GM18507 (cell line): Measurements from ENCODE around the gene SLC2A13.

ENCODE experiments used
- DNase-seq: peaks from one replicate; pipeline ENCODE4 v3.0.0; 2011; ENCODE audit warnings: low read depth; ENCODE audit not compliant: insufficient read length; ENCODE audit errors: extremely low spot score
- FAIRE-seq: peaks from 2 replicates; lab custom pipeline; 2011; peaks lifted over from hg19 to GRCh38; lab: Jason Lieb, UNC

Gene SLC2A13

DNA sequence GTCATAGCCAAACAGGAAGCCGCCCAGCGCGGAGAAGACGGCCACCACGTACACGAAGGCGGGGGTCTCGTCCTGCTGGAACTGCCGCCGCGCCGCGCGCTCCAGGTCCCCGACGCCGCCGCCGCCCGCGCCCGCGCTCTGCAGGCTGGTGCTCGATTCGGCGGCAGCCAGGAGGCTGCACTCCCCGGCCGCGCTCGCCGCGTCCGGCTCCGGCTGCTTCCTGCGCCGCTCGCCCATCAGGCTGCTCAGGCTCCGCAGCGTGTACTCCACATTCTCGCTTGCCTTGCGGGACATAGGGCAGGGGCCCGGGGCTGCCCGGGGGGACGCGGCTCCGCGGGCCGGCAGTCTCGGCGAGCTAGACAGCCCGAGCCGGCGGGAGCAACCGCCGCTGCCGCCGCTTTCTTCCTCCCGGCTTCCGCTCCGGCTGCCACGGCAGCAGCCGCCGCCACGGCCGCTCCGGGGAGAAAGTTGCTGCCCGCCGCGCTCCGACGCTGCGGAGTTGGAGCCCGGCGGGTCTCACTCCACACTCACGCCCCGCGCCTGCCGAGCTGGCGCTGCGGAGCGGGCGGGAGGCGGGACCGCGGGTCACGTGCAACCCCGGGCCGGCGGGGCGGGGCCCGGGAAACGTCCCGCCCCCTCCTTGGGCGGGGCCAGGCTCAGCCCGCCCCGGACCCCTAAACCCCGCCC is at the start of gene SLC2A13:
Gene SLC2A13 (minus strand): TSS at position 567 of the 687 bp plus-strand sequence. CDS start 273 bp downstream, at position 294.
- DNase-seq (peak; percentile 76), FAIRE-seq (peak; percentile 72)

DNA sequence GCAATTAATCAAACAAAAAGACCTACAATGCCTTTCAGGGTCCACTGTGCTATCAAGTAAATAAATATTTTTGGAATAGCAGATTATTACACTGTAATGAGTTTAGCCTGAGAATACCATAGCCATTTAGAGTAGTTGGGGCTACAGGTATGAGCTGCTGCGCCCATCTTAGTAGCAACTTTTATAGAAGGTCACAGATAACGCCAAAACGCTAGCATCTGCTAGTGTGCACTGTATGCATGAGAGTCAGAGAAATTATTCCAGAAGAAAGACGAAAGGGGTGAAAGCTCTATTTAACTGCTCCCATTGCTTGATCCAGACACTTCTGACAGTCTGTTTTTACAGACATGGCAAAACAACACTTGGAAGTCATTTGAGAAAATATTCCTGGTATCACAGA is 48.5 kb upstream of the SLC2A13 start:
- FAIRE-seq = peak; percentile 33

DNA sequence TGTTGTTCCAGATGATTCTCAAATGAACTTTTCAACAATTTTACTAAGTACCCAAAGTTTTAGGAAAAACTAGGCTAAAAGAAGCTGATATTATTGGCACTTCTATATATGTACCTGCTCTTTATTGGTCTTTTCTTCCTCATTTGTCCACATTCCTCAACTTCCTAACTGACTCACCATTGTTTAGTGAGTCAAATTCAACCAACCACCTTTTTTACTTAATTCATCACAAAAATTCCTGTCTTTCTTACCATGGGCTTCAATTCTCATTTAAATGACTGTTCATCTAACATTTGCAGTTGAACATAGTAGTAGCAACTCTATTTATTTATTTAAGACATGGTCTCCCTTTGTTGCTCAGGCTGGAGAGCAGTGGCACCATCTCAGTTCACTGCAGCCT is 47.6 kb upstream of the SLC2A13 start:
- FAIRE-seq (no peak), DNase-seq (no peak)

More for the DNA sequence above, 48.5 kb upstream of the SLC2A13 start:
- DNase-seq = no peak

DNA sequence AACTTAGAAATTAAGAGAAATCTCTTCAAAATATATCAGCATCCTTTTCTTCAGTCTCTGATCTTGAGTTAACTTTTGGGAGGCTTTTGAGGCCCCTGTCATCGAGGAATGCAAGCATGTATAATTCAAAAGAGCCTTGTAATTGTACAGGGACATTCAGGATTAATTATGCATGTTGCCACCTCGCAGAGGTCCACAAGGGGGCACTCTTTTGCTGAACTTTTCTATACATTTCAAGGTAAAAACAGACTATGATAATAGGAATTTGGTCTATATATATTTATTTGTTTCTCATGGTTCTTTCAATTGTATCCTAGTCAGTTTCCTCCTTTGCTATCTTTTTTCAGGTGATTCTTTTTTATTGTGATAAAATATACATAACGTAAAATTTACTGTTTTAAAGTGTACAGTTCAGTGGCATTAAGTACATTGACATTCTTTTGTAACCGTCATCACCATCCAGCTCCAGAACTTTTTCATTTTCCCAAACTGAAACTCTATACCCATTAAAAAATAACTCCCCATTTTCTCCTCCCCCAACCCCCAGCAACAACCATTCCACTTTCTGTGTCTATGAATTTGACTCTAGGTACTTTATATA is 47.0 kb upstream of the SLC2A13 start:
- FAIRE-seq (peak; percentile 78), DNase-seq (no peak)

DNA sequence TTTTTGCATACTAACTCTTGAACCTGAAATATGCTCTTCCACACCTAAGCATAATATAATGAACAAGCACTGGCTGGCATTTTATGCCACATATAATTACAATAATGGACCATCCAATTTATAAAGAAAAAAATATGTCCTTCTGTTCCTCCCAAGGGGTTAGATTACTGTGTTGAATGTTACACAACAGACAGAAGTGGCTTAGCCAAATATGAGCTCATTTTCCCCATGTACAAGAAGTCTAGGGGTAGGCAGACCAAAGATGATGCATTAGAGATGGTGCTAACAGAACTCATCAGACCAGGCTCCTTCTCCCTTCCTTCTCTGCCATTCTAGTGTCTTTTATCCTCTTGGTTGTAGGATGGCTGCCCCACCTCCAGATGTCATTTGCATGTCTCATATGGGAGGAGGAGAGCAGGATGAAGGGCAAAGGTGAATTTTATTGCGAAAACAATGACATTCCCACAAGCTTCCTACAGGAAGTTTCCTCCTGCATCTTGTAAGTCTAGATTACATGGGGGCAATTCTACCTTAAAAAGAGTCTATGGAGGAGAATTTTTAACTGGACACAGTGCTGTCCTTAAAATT is 43.9 kb upstream of the SLC2A13 start:
- FAIRE-seq (no peak), DNase-seq (no peak)

DNA sequence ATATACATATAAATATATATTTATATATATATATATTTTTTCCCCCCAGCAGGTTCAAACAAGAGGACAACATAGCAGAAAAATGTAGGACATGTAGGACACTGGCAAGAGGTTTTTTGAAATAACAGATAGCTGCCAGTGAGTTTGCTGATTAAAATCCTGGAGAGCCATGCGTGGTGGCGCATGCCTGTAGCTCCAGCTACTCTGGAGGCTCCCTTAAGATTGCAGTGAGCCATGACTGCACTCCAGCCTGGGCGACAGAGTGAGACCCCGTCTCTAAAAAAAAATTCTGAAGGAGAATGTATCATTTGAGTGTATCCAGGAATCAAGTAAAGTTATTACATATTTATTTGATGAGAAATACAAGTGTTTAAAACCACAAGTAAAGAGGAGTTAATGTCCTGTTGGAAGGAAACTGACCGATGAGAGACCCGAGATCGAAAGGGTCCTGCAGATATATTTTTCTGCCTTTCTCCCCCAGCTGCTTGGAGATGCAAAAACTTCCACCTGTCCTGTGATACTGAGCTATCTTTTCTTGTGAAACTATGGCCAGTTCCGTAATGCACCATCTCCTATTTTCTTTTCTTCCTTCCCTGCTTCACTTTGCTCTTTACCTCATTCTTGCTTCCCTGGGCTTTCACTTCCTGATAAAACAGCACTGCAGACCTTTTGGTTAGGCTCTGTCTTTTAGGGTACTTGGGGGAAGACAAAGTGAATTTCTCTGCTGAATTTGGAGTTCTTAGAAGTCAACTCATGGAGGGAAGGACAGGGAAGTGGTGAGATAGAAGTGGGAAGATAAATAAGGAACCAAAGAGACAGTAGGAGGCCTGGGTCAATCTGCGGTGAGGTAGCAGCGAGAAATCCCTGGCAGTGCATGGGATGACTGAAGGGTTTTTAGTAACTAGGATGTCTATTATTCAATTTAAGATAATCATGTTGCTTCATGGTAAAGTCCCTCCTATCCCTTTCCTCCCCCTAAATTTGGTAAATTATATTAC is 41.2 kb upstream of the SLC2A13 start:
- DNase-seq (no peak), FAIRE-seq (no peak)

DNA sequence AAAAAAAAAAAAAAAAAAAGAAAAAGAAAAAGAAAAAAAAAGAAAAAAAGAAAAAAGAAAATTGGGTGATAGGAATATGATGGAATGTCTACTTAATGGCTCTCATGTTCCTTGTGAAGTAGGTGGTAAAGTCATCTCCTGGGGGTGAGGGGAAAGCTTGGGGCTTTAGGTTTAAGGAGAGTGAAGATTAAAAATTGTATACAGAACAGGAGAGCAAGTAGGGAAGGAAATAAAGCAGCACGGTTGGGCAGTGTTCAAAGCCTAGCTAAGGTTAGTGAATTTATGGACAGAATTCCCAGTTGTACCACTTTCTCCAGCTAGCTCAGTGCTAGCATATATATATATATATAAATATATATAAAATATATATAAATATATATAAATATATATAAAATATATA is 40.0 kb upstream of the SLC2A13 start:
- no peak for DNase-seq

DNA sequence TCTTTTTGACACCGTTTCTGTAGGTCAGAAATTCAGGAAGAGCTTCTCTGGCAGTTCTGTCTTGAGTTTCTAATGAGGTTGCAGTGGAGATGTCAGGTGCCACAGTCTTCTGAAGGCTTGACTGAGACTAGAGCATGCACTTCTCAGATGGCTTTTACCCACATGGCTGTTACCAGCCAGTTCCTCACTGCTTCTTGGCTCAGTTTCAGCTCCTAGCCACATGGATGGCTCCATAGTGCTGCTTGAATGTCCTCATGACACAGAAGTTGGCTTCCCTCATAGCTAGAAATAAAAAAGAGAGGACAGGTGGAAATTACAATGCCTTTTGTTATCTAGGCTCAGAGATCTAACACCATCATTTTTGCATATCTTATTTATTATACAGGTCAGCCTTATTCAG is 38.1 kb upstream of the SLC2A13 start:
- no peak for FAIRE-seq
- no peak for DNase-seq

More for the DNA sequence above, 40.0 kb upstream of the SLC2A13 start:
- no peak for FAIRE-seq

DNA sequence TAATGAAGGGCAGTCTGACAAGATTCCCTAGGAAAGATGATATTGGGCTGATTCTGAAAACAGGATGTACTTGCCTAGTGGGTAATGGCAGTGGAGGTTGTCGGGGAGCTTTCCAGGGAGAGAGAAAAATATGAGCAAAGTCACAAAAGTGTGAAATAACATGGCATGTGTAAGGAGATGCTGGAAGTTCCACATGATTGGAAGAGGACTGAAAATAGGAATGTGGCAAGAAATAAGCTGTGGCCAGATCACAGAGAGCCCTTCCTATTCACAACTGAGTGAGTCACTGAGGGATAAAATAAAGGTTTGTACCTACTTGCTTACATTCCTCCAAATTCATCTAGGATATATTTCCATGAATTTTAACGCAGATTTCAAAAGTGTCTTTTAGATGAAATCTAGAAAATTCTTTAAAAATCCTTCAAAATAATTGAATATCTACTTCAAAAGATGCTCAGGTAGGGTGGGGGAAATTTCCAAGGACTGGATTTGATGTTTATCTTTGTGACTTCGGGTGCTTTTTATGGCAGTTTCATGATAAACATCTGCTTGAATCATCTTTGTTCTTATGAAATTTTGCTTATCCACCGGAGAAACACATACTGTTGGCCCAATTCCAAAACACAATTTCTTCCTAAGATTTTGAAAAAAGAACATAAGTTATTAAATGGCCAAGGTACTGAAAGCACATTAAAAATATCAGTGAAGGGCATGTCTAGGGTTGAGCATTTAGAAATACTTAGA is 36.3 kb upstream of the SLC2A13 start:
- FAIRE-seq (no peak), DNase-seq (no peak)

DNA sequence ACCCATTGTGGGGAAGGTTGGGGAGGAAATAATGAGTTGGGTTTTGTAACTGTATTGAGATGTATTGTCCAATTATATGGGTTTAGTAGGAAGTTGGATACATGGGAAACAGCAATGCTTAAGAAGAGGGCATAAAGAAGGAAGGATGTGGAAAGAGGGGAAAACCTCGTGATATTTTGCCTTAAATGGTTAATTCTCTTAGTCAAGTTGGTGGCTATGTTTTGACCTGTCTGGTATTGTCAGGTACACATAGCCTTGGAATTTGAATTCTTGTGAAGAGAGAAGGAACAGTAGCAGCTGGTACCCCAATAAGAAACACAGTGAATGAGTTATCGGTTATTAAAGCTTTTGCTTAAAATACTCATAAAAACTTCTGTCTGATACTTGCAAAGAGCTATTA is 32.6 kb upstream of the SLC2A13 start:
- FAIRE-seq = no peak

DNA sequence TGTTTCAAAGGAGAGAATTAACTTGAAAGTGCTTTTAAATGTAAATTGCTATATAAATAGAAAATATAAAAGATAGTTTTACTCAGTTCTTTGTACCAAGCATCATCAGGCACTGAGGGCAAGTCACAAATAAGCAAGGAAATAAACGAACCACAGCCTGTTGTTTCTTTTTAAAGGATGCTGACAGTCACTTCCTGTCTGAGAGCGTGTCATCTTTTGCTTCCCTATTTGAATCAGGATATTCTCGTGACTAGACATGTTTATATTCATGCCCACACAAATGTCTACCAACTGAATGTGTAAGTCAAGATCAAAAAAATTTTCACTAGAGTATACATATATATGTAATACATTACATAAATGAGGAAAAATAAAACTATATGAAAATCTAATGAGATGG is 31.4 kb upstream of the SLC2A13 start:
- DNase-seq (no peak), FAIRE-seq (peak; percentile 52)

More for the DNA sequence above, 32.6 kb upstream of the SLC2A13 start:
- DNase-seq = no peak

DNA sequence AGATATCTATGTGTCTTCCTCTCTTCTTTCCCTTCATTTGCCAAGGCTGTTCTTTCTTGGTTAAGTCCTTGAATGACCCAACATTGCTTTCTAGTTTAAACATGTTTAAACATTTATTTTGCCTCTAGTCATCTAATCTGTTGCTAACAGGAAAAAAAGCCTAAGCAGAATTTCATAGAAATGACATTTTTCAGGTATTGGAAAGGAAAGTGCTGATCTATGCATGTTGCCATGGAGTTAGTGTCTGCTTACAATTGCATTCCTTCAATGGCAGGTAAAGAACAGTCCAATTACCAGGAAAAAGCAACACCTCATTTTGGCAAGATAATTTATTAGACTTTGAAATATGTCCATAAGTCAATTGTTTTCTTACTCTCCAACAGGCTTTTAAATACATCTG is 21.5 kb upstream of the SLC2A13 start:
- FAIRE-seq = no peak
- no peak for DNase-seq

DNA sequence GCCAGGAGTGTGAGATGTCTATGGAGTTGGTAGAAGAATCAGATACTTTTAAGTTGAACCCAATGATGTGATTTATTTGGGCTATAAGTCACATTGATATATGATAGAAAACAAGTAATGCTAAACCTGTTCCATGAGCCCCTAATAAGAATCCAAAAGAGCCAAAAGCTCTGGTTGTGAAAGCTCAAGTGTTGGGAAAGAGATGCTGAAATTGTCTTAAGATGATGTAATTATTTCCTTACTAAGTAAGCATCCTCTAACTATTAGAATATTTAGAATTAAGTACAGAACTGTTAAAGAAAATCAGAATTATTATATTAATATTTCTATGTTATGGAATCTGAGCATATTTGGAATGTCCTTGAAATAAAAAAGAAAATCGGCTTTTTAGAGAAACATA is 17.6 kb upstream of the SLC2A13 start:
- FAIRE-seq (no peak), DNase-seq (no peak)

DNA sequence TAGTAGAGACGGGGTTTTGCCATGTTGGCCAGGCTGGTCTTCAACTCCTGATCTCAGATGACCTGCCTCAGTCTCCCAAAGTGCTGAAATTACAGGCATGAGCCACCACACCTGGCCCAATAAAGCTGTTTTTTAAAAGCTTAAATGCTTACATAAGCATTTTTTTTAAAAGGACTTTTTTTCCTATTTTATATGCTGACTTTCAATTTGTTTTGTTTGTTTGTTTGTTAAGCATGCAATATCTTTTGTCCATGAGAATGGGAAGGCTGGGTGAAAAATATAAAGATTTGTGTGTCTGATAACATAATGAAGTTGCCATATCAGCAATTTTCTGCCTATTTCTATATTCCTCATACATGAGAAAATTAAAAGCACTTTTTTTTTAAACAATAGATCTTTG is 17.0 kb upstream of the SLC2A13 start:
- no peak for DNase-seq
- FAIRE-seq = no peak

DNA sequence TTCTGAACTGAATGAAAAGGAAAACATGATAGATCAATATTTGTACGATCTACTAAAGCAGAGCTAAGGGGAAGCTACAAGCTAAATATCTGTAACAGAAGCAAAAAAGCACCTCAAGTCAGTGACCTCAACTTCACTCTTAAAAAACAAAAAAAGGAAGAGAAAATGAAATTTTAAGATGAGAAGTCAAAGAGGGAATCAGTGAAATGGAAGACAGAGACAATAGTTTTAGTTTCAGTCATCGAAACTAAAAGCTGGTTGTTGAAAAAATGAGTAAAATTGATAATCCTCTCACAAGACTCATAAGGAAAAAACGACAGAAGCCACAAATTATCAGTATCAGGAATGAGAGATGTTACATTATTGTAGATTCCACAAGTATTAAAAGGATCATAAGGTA is 11.9 kb upstream of the SLC2A13 start:
- FAIRE-seq = peak; percentile 82
- peak; percentile 37 for DNase-seq

DNA sequence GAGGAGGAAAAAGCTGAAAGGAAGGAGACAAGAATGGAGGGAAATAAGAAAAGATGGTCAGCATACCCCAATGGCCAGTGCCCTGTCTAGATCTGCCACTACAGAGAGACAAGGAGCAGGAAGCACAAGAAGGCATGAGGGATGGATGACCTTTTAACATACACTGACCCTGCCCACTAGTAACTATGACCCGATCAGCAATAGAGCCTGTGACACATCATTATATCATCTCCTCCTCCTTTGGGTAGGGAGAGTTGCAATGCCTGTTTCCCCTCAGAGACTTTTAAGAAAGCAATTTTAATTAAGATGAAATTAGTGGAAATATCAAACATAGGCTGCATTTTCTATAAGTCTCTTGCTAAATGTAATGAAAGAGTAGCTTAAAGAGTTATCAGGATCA is 4.7 kb upstream of the SLC2A13 start:
- DNase-seq (no peak), FAIRE-seq (no peak)

DNA sequence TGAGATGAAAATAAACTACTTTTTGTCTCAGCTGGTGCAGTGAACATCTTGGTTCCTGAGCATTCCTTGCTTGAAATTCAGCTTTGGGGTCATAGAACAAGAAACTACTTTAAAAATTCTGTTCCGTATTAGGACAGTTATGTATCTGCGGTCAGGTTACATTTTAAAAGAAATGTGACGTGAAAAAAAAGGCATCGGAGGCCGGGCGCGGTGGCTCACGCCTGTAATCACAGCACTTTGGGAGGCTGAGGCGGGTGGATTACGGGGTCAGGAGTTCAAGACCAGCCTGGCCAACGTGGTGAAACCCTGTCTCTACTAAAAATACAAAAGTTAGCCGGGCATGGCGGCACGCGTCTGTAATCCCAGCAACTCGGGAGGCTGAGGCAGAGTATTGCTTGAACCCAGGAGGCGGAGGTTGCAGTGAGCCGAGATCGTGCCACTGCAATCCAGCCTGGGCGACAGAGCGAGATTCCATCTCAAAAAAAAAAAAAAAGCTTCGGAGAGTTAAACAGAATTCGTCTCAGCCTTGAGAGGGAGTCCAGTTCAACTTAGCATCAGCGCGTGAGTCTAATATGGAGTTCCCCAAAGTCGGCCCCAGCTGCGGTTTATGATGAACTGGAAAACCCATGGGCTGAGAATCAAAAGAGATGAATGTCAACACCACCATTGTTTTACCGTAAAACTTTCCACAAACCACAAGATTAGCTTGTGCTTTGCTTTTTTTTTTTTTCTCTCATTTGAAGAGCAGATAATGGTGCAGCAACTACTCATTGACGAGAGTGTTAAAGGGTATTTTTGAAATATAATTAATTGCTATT is 2.1 kb upstream of the SLC2A13 start:
- DNase-seq (no peak), FAIRE-seq (no peak)

DNA sequence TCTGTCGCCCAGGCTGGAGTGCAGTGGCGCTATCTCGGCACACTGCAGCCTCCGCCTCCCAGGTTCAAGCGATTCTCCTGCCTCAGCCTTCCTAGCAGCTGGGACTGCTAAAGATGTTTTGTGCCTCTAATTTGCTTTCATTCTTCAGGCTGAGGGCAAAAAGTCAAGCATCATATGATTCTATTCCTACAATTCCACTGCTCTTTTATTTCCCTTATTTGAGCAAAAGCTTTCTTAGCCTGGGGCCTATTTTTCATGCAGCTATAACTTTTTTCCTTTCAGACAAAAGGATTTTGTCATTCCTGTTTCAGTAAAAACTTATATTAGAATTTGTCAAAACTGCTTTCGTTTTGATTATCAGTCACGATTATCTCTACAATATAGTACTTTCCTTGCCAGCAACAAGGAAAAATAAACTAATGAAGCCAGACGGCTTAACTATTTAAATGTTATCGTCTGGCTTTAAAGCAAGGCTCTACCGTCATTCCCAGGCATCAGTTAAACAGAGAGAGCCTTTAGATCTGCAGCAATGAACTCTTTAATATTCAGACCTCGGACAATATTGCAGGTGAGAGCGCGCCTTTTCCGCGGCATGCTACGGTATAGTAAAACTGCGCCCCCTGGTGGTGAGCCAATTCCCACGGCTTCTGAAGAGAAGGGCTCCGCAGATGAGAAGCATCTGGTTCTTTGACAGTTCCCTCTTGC is 1.4 kb upstream of the SLC2A13 start:
- FAIRE-seq (peak; percentile 81), DNase-seq (peak; percentile 44)
